Naive B cell (primary cell): Measurements from ENCODE around the gene RPS3. TPM values are rescaled to one million over a fixed set of nuclear protein-coding genes. Genes with fewer than 3 reads are reported as not detected.

Source experiments
- ATAC-seq, 2 donors: fragments of 150-1000 bp; cut with Tn5 transposase; 2 replicates each; pipeline ENCODE4 v1.10.0; 2021; ENCODE audit warnings: low read depth in 2 of 2, mild to moderate bottlenecking in 2 of 2, moderate library complexity in 2 of 2
- DNase-seq: peaks from one replicate; pipeline ENCODE4 v3.0.0; 2022
- H3K27ac Mint-ChIP-seq, 6 donors: one replicate each; pipeline ENCODE4 v1.8.0; 2020 to 2022; ENCODE audit warnings: mild to moderate bottlenecking in 6 of 6, mixed read lengths in 6 of 6, moderate library complexity in 5 of 6, inconsistent platforms in 2 of 6
- H3K27me3 Mint-ChIP-seq, 3 donors: one replicate each; pipeline ENCODE4 v1.8.0; 2021 to 2022; ENCODE audit warnings: mixed read lengths in 3 of 3, mild to moderate bottlenecking in 1 of 3
- H3K36me3 Mint-ChIP-seq, 2 donors: one replicate each; pipeline ENCODE4 v1.8.0; 2020 to 2022; ENCODE audit warnings: mixed read lengths in 2 of 2, inconsistent platforms in 1 of 2, mild to moderate bottlenecking in 1 of 2
- H3K4me1 Mint-ChIP-seq, 3 donors: one replicate each; pipeline ENCODE4 v1.8.0; 2020 to 2022; ENCODE audit warnings: mixed read lengths in 3 of 3, inconsistent platforms in 1 of 3, mild to moderate bottlenecking in 1 of 3, moderate library complexity in 1 of 3
- H3K4me3 Mint-ChIP-seq, 8 donors: one replicate each; pipeline ENCODE4 v1.8.0; 2020 to 2022; ENCODE audit warnings: mild to moderate bottlenecking in 8 of 8, mixed read lengths in 8 of 8, moderate library complexity in 8 of 8, inconsistent platforms in 2 of 8
- H3K9me3 Mint-ChIP-seq, 7 donors: one replicate each; pipeline ENCODE4 v1.8.0; 2020 to 2022; ENCODE audit warnings: mixed read lengths in 7 of 7, mild to moderate bottlenecking in 5 of 7, inconsistent platforms in 2 of 7, moderate library complexity in 1 of 7
- polyA plus RNA-seq, 6 donors: library from polyadenylated mRNA; unstranded; fragments of 300-500 nt; fragmentation: Illumina TruSeq; gene quantifications; one replicate each; pipeline ENCODE4 v1.2.3, GENCODE V29; 2021; ENCODE audit warnings: low read depth in 6 of 6

RPS3 gene
- polyA plus RNA-seq, 6 donors from 2014 or later, result 3,862 to 5,214 (median 4,183) TPM

- no peak overlapping the region for H3K4me3 Mint-ChIP-seq
These were observed 27.9 kb downstream of the RPS3 start for GRCh38 chr11:75427181-75427580.

GRCh38 chr11:75428281-75428724, 29.0 kb downstream of the RPS3 start:
- DNase-seq (peak; percentile 57), ATAC-seq (peak; percentile 77 to 87)
- Mint-ChIP-seq H3K36me3 (peaks cover 0 to 9% of the 10 kb centered on the region in 2 donors), H3K27me3 (peaks cover 38 to 60% (median 55%) of the 10 kb centered on the region in 3 donors), H3K4me3 (peak overlapping the region; percentile 67 to 90 (median 84)), H3K27ac (no peak overlapping the region), H3K4me1 (peaks cover 22 to 26% (median 24%) of the 10 kb centered on the region in 3 donors), H3K9me3 (peaks cover 0 to 9% (median 3%) of the 10 kb centered on the region in 7 donors)

More at GRCh38 chr11:75427181-75427580, 27.9 kb downstream of the RPS3 start:
- H3K36me3 Mint-ChIP-seq, result peaks cover 0 to 9% of the 10 kb centered on the region in 2 donors
- H3K27me3 Mint-ChIP-seq, result peaks cover 35 to 49% (median 44%) of the 10 kb centered on the region in 3 donors
- no peak for DNase-seq
- peaks cover 22 to 26% (median 24%) of the 10 kb centered on the region in 3 donors for H3K4me1 Mint-ChIP-seq
- H3K9me3 Mint-ChIP-seq, result peaks cover 0 to 9% (median 3%) of the 10 kb centered on the region in 7 donors
- H3K27ac Mint-ChIP-seq, result no peak overlapping the region
- no peak for ATAC-seq

DNA sequence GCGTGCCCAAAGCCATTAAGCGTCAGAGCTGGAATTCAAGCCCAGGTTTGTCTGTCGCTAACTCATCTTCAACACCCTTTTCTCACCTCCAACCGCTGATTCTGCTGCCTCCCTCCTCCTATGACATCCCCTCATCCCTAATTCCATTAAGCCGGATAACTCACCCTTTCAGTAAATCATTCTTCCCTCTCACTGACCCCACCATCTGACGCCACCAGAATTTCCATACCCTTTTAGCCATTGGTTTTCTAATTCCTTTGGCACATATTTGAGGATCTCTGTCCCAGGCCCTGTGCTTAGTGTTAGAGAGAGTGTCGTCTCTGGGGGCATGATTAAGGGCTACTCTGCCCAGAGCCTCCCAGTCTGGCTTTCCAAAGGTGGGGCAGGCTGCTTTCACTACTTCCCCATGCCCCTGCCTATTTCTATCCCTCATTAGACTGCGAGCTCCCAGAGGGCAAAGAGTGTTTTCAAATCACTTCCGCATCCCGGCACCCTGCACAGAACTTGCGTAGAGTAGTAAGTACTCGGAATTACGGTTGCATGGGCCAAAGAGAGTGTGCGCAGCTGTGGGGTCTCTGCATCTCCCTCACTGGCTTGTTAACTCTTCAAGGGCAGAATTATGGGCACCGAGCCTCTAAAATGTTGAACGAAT, 29.8 kb downstream of the RPS3 start:
- Mint-ChIP-seq H3K27ac (peak overlapping the region in 1 of 6 donors; percentile 63), H3K4me1 (peaks cover 22 to 26% (median 24%) of the 10 kb centered on the region in 3 donors), H3K27me3 (peaks cover 40 to 68% (median 64%) of the 10 kb centered on the region in 3 donors), H3K4me3 (peak overlapping the region; percentile 78 to 90 (median 84)), H3K36me3 (peaks cover 0 to 9% of the 10 kb centered on the region in 2 donors), H3K9me3 (peaks cover 0 to 9% (median 3%) of the 10 kb centered on the region in 7 donors)
- ATAC-seq, result no peak
- no peak for DNase-seq

- H3K4me3 Mint-ChIP-seq, result peak overlapping the region; percentile 63 to 90 (median 83)
- ATAC-seq (no peak), DNase-seq (no peak)
- no peak overlapping the region for H3K27ac Mint-ChIP-seq
- H3K36me3 Mint-ChIP-seq, result peaks cover 0 to 9% of the 10 kb centered on the region in 2 donors
- peaks cover 22 to 26% (median 24%) of the 10 kb centered on the region in 3 donors for H3K4me1 Mint-ChIP-seq
- peaks cover 40 to 73% (median 68%) of the 10 kb centered on the region in 3 donors for H3K27me3 Mint-ChIP-seq
- H3K9me3 Mint-ChIP-seq, result peaks cover 0 to 9% (median 3%) of the 10 kb centered on the region in 7 donors
These were observed 30.3 kb downstream of the RPS3 start for GRCh38 chr11:75429641-75429901.

- peak overlapping the region in 2 of 6 donors; percentile 32 to 74 for H3K27ac Mint-ChIP-seq
- peak overlapping the region; percentile 80 to 95 (median 86) for H3K4me3 Mint-ChIP-seq
- H3K9me3 Mint-ChIP-seq, result peaks cover 0 to 9% (median 3%) of the 10 kb centered on the region in 7 donors
- H3K27me3 Mint-ChIP-seq, result peaks cover 40 to 77% (median 72%) of the 10 kb centered on the region in 3 donors
- DNase-seq (peak; percentile 42), ATAC-seq (peak; percentile 50 to 54)
- peaks cover 0 to 9% of the 10 kb centered on the region in 2 donors for H3K36me3 Mint-ChIP-seq
- H3K4me1 Mint-ChIP-seq, result peaks cover 22 to 26% (median 24%) of the 10 kb centered on the region in 3 donors
These were observed 30.8 kb downstream of the RPS3 start for GRCh38 chr11:75429902-75430713.

DNA sequence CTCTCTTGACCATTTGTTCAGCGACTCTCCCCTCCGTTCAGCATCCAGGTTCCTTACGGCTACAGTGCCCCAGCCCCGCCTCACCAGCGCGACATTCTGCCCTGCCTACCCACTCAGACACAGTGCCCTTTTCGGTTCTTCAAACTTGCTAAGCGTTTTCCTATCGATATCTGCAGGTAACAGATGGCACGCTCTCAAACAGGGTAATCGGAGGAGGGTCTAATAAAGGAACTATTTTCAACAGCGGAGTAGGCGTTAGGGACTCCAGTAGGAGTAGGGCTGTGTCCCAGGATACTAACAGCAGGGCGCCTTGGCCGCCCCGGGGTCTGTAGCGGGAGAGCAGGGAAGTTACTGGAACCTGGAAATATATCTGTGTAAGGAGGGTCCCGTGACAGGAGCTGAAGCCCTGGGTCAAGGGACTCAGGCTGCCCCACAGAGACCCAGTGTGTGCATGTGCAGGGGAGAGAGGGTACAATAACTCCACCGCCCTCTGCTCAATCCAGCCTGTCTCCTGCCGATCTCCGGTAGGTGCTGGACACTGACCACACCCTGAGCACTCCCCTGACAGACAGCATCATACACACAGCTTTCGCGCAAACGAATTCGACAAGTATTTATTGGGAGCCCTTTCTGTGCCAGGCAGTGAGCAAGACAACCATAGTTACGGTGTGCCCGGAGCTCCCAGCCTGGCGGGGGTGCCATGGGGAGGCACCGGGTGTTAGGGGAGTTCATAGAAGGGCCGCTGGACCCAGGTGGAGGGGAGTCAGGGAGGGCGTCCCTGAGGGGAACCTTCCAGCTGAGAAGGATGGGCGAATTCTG, 31.6 kb downstream of the RPS3 start:
- H3K9me3 Mint-ChIP-seq, result peaks cover 0 to 9% (median 3%) of the 10 kb centered on the region in 7 donors
- peaks cover 22 to 26% (median 24%) of the 10 kb centered on the region in 3 donors for H3K4me1 Mint-ChIP-seq
- peaks cover 43 to 85% (median 72%) of the 10 kb centered on the region in 3 donors for H3K27me3 Mint-ChIP-seq
- H3K4me3 Mint-ChIP-seq, result peak overlapping the region; percentile 74 to 95 (median 86)
- peaks cover 0 to 9% of the 10 kb centered on the region in 2 donors for H3K36me3 Mint-ChIP-seq
- H3K27ac Mint-ChIP-seq, result peak overlapping the region in 2 of 6 donors; percentile 32 to 74
- no peak for DNase-seq
- peak; percentile 13 to 18 for ATAC-seq

DNA sequence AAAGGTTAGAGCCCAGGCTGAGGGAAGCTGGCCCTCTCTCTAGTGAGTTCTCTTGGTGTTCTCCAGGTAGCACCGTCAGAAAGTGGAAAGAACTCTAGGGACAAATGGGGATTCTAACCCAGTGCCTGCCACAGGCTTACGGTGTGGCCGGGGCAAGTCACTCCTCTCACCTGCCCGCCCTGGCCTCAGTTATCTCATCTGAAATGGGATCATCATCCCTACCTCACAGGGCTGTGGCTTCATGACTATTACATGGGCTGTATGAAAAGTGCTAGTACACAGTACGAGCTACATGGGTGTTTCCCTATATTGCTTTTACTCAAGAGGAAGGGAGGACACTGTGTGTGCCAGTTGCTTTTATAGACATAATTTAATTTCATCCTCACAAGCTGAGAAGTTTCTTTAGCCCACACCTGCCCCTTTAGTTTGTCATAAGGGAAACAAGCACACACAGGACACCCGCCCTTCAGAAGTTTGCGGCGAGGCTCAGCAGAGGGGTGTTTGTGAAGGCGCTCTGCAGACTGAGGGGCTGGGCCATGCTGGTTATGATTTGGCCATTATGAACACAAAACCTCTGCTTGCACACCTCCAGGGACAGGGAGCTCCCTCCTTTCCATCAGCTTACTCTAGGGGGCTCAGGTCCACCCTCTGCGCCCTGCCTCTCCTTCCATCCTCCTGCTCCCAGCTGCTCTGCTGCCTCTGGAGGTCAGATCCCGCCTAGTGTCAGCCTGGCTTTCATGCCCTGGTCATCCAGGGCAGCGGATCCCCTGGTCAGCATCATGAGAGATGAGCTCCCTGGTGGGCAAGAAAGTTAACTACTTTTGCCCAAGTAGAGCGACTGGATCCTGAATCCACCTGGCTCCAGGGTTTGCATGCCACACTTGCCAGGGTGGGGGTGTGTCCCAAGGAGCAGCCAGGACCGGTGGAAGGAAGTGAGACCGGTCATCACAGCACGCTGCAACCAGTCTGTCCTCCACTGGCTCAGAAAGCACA, 32.5 kb downstream of the RPS3 start:
- H3K36me3 Mint-ChIP-seq, result peaks cover 0 to 9% of the 10 kb centered on the region in 2 donors
- no peak overlapping the region for H3K27ac Mint-ChIP-seq
- ATAC-seq (no peak), DNase-seq (no peak)
- peaks cover 22 to 26% (median 24%) of the 10 kb centered on the region in 3 donors for H3K4me1 Mint-ChIP-seq
- H3K9me3 Mint-ChIP-seq, result peaks cover 0 to 9% (median 3%) of the 10 kb centered on the region in 7 donors
- peaks cover 52 to 82% (median 72%) of the 10 kb centered on the region in 3 donors for H3K27me3 Mint-ChIP-seq
- H3K4me3 Mint-ChIP-seq, result peak overlapping the region; percentile 56 to 87 (median 66)

GRCh38 chr11:75432911-75433321, 33.6 kb downstream of the RPS3 start, which contains the start of gene KLHL35:
TSS of gene KLHL35 (minus strand) at chr11:75433203. CDS start at chr11:75430629, 2,574 bp downstream.
- peaks cover 22 to 26% (median 24%) of the 10 kb centered on the region in 3 donors for H3K4me1 Mint-ChIP-seq
- peak within 1 kb of the TSS in 1 of 8 donors; percentile 56 for H3K4me3 Mint-ChIP-seq
- DNase-seq, result no peak
- peaks cover 0 to 9% of the 10 kb centered on the region in 2 donors for H3K36me3 Mint-ChIP-seq
- no peak for ATAC-seq
- no peak within 1 kb of the TSS for H3K27ac Mint-ChIP-seq
- H3K27me3 Mint-ChIP-seq, result peaks cover 52 to 85% (median 65%) of the 10 kb centered on the region in 3 donors
- peaks cover 0 to 9% (median 3%) of the 10 kb centered on the region in 7 donors for H3K9me3 Mint-ChIP-seq

GRCh38 chr11:75433443-75433842, 34.1 kb downstream of the RPS3 start:
- peaks cover 47 to 81% (median 64%) of the 10 kb centered on the region in 3 donors for H3K27me3 Mint-ChIP-seq
- no peak overlapping the region for H3K4me3 Mint-ChIP-seq

GRCh38 chr11:75434051-75434450, 34.7 kb downstream of the RPS3 start:
- H3K27ac Mint-ChIP-seq, result no peak overlapping the region
- H3K36me3 Mint-ChIP-seq, result peaks cover 0 to 5% of the 10 kb centered on the region in 2 donors
- no peak for ATAC-seq
- no peak overlapping the region for H3K4me3 Mint-ChIP-seq
- no peak for DNase-seq
- H3K9me3 Mint-ChIP-seq, result peaks cover 0 to 5% (median 3%) of the 10 kb centered on the region in 7 donors
- H3K4me1 Mint-ChIP-seq, result peaks cover 13 to 17% (median 15%) of the 10 kb centered on the region in 3 donors
- peaks cover 43 to 81% (median 64%) of the 10 kb centered on the region in 3 donors for H3K27me3 Mint-ChIP-seq

More at GRCh38 chr11:75433443-75433842, 34.1 kb downstream of the RPS3 start:
- peaks cover 0 to 9% of the 10 kb centered on the region in 2 donors for H3K36me3 Mint-ChIP-seq
- DNase-seq (no peak), ATAC-seq (no peak)
- H3K9me3 Mint-ChIP-seq, result peaks cover 0 to 9% (median 3%) of the 10 kb centered on the region in 7 donors
- H3K27ac Mint-ChIP-seq, result no peak overlapping the region
- H3K4me1 Mint-ChIP-seq, result peaks cover 18 to 21% (median 21%) of the 10 kb centered on the region in 3 donors

DNA sequence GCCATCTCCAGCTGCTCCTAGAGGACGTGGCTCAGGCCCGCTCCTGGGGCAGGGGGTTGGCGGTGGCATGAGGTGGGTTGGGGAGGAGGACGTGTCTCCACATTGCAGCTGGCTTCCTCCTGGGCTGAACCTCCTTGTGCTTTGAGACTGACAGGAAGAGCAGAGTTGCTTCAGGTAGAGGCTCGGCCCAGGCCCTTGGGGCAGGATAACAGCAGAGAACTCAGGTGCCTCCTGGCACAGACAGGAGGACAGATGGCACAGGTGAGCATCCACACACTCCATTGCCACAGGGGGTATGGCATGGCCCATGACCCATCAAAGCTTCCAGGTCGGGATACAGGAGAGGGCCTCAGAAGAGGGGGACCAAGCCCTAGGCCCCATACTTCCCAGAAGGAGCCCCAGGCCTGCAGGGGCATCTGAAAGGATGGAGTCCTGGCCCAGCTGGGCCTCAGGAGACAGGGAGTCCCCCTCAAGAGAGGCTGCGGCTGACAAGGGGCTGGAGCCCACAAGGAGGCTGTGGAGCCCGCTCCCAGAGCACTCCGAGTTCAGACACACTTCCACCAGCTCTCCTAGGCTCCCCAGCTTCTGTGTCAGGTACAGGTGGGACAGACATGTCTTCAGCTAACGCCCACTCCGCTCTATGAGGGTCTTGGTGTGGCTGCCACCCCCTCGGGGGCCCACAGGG, 35.7 kb downstream of the RPS3 start:
- H3K9me3 Mint-ChIP-seq, result peaks cover 0 to 2% (median 0%) of the 10 kb centered on the region in 7 donors
- no peak for DNase-seq
- H3K4me3 Mint-ChIP-seq, result no peak overlapping the region
- H3K4me1 Mint-ChIP-seq, result peaks cover 8 to 12% (median 10%) of the 10 kb centered on the region in 3 donors
- peaks cover 38 to 77% (median 58%) of the 10 kb centered on the region in 3 donors for H3K27me3 Mint-ChIP-seq
- no peak for ATAC-seq
- H3K36me3 Mint-ChIP-seq, result no peaks in the 10 kb centered on the region
- no peak overlapping the region for H3K27ac Mint-ChIP-seq
